Psoas muscle (tissue), 8 donors: Measurements from ENCODE around the gene DEGS2. TPM values are rescaled to one million over a fixed set of nuclear protein-coding genes. Genes with fewer than 3 reads are reported as not detected.

Experiments used
- ATAC-seq, 4 donors: fragments of 200-7000 bp; cut with Tn5 transposase; one replicate each; pipeline ENCODE4 v1.9.1; 2020; ENCODE audit warnings: moderate library complexity in 3 of 4, mild to moderate bottlenecking in 2 of 4
- DNase-seq, 2 donors: peaks; one replicate each; pipeline ENCODE4 v3.0.0-alpha.2; 2020
- H3K27ac ChIP-seq: fragments of 200-600 bp; one replicate; pipeline ENCODE4 v1.8.0; 2022
- H3K27me3 ChIP-seq, 3 donors: fragments of 200-600 bp in 1 of 3; one replicate each; pipeline versions ENCODE4 v1.6.1 to v1.8.0; 2013 to 2022; ENCODE audit warnings: low read length in 2 of 3, mild to moderate bottlenecking in 2 of 3, moderate library complexity in 1 of 3; ENCODE audit not compliant: insufficient read depth in 3 of 3
- H3K36me3 ChIP-seq, 2 donors: fragments of 200-600 bp in 1 of 2; one replicate each; pipeline versions ENCODE4 v1.6.1 to v1.8.0; 2013 to 2022; ENCODE audit warnings: low read depth in 1 of 2, mild to moderate bottlenecking in 1 of 2, moderate library complexity in 1 of 2; ENCODE audit not compliant: insufficient read depth in 1 of 2
- H3K4me1 ChIP-seq: fragments of 200-600 bp; one replicate; pipeline ENCODE4 v1.8.0; 2022
- H3K4me3 ChIP-seq: fragments of 200-600 bp; one replicate; pipeline ENCODE4 v1.8.0; 2022; ENCODE audit warnings: mild to moderate bottlenecking
- H3K9me3 ChIP-seq: fragments of 200-600 bp; one replicate; pipeline ENCODE4 v1.8.0; 2022
- WGBS, 3 donors: extraction: QIAGEN DNeasy Blood & Tissue Kit; methylation state at CpG; one replicate each; pipeline versions ENCODE4 v1.1.6 to v1.1.7; 2013; 5-methylcytosine and 5-hydroxymethylcytosine counted together
- intact Hi-C, 2 donors: fragments of 100-400 bp; cut with DNase I; formaldehyde crosslinking; loops; one replicate each; pipeline versions ENCODE4 v1.11.0 to v1.14.2; 2022
- polyA plus RNA-seq, 3 donors: library from polyadenylated mRNA; stranded (reverse); fragments of 200-250 nt; gene quantifications; one replicate each; pipeline ENCODE4 v1.2.3, GENCODE V29; 2013
- total RNA-seq, 4 donors: library from RNA; stranded (reverse); fragmentation: NEBNext Ultra II Directional in 2 of 4; extraction: Animal tissue kit (Norgen Biotek cat#: 25700) in 2 of 4; gene quantifications; one replicate each; pipeline versions ENCODE4 v1.2.1 to v1.2.4, GENCODE V29; 2021 to 2023
- TF ChIP-seq, protein P1 (sequence below): fragments of 200-600 bp; IDR thresholded peaks from one replicate; pipeline ENCODE4 v1.8.0; 2022; ENCODE audit warnings: antibody characterized with exemption
- donor health status: healthy with polysubstance abuse.
- donor health status: DM: no; HTN: no; CAD: no; lungs with moderate emphysema.
- donor health status: Bipolar disorder and iron deficiency.
- donor health status: healthy.
- donor health status: DM: yes; HTN: yes; CAD: no.
- donor health status: DM: no; HTN: no; CAD: no.
- donor health status: DM: no; HTN: no; CAD: no.
- donor health status: DM: yes; HTN: yes; CAD: no.

DEGS2 gene
- total and polyA plus RNA-seq, 7 donors = 0.04 to 0.39 (median 0.24) TPM; not detected in 3

DNA sequence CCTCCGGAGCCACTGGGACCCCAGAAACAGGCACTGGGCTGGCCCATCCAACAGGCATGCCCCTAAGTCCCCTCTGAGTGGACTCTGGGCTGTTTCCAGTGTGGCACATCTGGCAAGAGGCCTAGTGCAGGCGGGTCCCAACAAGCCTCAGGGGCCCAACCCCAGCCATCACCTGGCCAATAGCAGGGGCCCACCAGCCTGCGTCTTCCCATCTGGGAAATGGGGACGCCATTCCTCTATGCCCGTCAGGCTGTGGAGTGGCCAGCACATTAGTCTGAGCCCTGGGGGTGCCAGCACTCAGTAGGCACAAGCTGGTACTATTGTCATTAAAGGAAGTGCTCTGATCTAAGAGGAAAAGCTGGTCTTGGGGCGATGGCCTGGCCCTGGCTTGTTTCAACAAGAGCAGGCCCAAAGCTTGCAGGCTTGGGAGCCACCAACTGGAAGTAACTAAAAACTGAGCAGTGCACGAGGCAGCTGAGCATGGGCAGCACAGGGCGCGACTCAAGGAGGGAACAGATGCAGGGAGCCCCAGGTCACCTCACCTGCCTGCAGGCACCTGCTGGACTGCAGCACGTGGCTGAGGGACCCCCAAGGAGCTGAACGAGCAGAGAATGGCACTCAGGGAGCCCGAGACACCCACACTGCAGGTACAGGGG, 8.4 kb downstream of the DEGS2 start:
- no peaks in the 10 kb centered on the region for H3K4me1 ChIP-seq
- H3K4me3 ChIP-seq = no peak overlapping the region
- no peaks in the 10 kb centered on the region for H3K9me3 ChIP-seq
- WGBS, 3 donors = 80 to 87% (median 83%) methylated on average over 12 of the region's 12 CpGs
- TF ChIP-seq, protein P1, sequence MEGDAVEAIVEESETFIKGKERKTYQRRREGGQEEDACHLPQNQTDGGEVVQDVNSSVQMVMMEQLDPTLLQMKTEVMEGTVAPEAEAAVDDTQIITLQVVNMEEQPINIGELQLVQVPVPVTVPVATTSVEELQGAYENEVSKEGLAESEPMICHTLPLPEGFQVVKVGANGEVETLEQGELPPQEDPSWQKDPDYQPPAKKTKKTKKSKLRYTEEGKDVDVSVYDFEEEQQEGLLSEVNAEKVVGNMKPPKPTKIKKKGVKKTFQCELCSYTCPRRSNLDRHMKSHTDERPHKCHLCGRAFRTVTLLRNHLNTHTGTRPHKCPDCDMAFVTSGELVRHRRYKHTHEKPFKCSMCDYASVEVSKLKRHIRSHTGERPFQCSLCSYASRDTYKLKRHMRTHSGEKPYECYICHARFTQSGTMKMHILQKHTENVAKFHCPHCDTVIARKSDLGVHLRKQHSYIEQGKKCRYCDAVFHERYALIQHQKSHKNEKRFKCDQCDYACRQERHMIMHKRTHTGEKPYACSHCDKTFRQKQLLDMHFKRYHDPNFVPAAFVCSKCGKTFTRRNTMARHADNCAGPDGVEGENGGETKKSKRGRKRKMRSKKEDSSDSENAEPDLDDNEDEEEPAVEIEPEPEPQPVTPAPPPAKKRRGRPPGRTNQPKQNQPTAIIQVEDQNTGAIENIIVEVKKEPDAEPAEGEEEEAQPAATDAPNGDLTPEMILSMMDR = no peak
- DNase-seq (no peak), ATAC-seq (no peak)
- intact Hi-C loops = no loop called here
- H3K27ac ChIP-seq = no peak overlapping the region
- no peaks in the 10 kb centered on the region for H3K36me3 ChIP-seq
- H3K27me3 ChIP-seq = peaks cover 0 to 9% (median 3%) of the 10 kb centered on the region in 3 donors

DNA sequence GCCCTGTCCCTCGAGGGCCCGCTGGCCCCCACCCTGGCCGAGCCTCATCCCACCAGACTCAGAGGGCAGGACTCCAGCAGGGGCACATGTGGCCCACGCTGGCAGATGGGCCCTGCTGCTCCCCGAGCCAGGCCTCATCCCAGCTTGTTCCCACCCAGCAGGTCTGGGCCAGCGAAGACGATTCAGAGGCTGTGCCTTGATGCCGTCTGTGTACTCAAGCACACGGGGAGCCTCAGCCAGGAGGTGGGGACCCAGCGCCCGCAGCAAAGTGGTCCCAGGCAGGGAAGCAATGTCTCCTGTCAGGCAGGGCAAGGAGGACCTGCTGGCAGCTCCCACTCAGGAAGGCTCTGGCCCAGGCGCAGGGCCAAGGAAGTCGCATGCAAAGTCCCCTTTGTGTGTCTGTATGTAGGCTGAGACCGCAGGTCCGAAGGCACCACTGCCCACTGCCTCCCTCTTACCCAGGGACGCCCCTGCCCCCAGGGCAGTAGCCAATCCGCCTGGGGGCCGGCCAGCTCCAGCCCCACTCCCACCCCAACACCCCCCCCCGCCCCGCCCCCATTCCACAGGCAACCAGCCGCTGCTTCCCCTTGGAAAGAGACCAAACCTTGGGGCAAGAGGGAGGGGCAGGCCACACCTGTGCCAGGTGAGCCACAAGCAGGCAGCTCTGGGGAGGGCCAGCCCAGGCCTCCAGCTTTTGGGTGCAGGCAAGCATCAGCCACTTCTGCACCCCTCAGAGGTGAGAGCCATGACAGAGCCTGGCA, 9.4 kb downstream of the DEGS2 start:
- Histone ChIP-seq H3K36me3 (no peaks in the 10 kb centered on the region), H3K9me3 (no peaks in the 10 kb centered on the region), H3K4me1 (no peaks in the 10 kb centered on the region), H3K27me3 (peaks cover 0 to 7% (median 3%) of the 10 kb centered on the region in 3 donors), H3K27ac (no peak overlapping the region), H3K4me3 (no peak overlapping the region)
- 26 to 34% (median 32%) methylated on average over 17 to 21 of the region's 21 CpGs for WGBS, 3 donors
- DNase-seq (no peak), ATAC-seq (no peak)
- intact Hi-C loops = no loop called here
- TF ChIP-seq, protein P1 = no peak

DNA sequence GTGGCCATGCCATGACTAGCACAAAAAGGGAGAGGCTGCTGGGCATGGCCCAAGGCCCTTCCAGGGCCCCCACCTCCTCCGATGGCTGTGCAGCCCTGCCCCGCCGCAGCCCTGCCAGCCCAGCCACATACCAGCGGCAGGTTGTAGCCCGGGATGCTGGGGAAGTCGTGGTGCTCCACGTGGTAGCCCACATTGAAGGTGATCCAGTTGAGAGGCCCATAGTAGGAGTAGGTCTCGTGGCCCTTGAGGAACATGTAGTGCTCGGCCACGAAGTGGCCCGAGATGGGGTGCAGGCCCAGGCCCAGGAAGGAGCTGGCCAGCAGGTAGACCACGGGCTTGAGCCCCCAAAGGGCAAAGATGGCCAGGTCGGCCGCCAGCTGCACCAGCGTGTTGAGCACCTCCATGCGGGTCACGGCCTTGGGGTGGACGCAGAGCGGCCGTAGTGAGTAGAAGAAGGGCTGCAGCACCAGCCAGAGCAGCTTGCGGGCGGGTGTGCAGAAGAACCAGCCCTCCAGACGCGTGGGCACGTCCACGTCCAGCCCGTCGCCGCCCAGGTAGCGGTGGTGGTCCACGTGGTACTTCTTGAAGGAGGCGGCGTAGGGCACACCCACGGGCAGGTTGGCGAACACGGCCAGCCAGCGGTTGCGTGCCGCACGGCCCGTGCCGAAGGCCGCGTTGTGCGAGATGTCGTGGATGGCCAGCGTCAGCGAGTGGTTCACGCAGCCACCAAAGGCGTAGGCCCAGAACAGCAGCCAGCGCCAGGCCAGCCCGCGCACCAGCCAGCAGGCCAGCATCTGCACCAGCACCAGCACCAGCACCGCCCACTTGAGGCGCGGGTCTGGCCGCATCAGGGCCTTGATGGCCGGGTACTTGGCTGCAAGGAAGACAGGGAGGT, 10.4 kb downstream of the DEGS2 start:
- ATAC-seq (no peak), DNase-seq (no peak)
- Histone ChIP-seq H3K4me1 (no peaks in the 10 kb centered on the region), H3K4me3 (no peak overlapping the region), H3K27me3 (peaks cover 0 to 6% (median 0%) of the 10 kb centered on the region in 3 donors), H3K9me3 (no peaks in the 10 kb centered on the region), H3K36me3 (no peaks in the 10 kb centered on the region), H3K27ac (no peak overlapping the region)
- TF ChIP-seq, protein P1 = no peak
- 91 to 92% (median 92%) methylated on average over 57 to 58 of the region's 58 CpGs for WGBS, 3 donors
- intact Hi-C loops = no loop called here

- intact Hi-C loops = no loop called here
- Histone ChIP-seq H3K36me3 (no peaks in the 10 kb centered on the region), H3K4me1 (no peaks in the 10 kb centered on the region), H3K27me3 (peaks cover 0 to 6% (median 0%) of the 10 kb centered on the region in 3 donors), H3K27ac (no peak overlapping the region), H3K4me3 (no peak overlapping the region), H3K9me3 (no peaks in the 10 kb centered on the region)
- 72 to 79% (median 74%) methylated on average over 28 of the region's 28 CpGs for WGBS, 3 donors
- TF ChIP-seq, protein P1 = no peak
- DNase-seq = no peak
- ATAC-seq = no peak
These were observed 11.6 kb downstream of the DEGS2 start for GRCh38 chr14:100147691-100148464.
